GM12801 (cell line): ENCODE data around the gene SC5D.

ENCODE experiments used
- CTCF ChIP-seq: IDR thresholded peaks from one replicate; pipeline ENCODE4 v1.5.1; 2011; ENCODE audit warnings: control low read depth; ENCODE audit not compliant: insufficient read length; ENCODE audit errors: extremely low read depth

Gene SC5D

GRCh38 chr11:121341609-121342008 lies 49.0 kb downstream of the SC5D start:
- TF ChIP-seq CTCF, result no peak

- TF ChIP-seq CTCF, result no peak
Measured at GRCh38 chr11:121344824-121345223, 52.3 kb downstream of the SC5D start.

GRCh38 chr11:121347094-121347493 lies 54.5 kb downstream of the SC5D start:
- no peak for TF ChIP-seq CTCF

GRCh38 chr11:121347813-121348212 lies 55.2 kb downstream of the SC5D start:
- TF ChIP-seq CTCF, result no peak

- no peak for TF ChIP-seq CTCF
Measured at GRCh38 chr11:121348220-121348875, 55.8 kb downstream of the SC5D start.

GRCh38 chr11:121349790-121350189 lies 57.2 kb downstream of the SC5D start:
- no peak for TF ChIP-seq CTCF

- no peak for TF ChIP-seq CTCF
Measured at GRCh38 chr11:121350314-121351082, 57.9 kb downstream of the SC5D start.
